Gastroesophageal sphincter (tissue), 4 donors: ENCODE measurements around the gene ITGB5. TPM values are rescaled to one million over a fixed set of nuclear protein-coding genes. Genes with fewer than 3 reads are reported as not detected.
"Not testable (repeated sequence)": the region's sequence is repeated elsewhere in the genome, so short reads cannot be mapped to it uniquely, and the experiment has no call there.

Experiments
- ATAC-seq: fragments of 150-250 bp; one replicate; pipeline ENCODE4 v1.9.1; 2016; ENCODE audit warnings: mild to moderate bottlenecking, moderate library complexity
- H3K27ac ChIP-seq, 4 donors: fragments of 200-600 bp; sonication (generic) in 3 of 4; 1 replicate in 3 of 4; 2 replicates in 1 of 4; pipeline ENCODE4 v1.5.1; 2016 to 2019
- H3K27me3 ChIP-seq: fragments of 200-600 bp; sonication (generic); one replicate; pipeline ENCODE4 v1.5.1; 2019
- H3K36me3 ChIP-seq, 2 donors: fragments of 200-600 bp; sonication (generic); one replicate each; pipeline ENCODE4 v1.5.1; 2019; ENCODE audit warnings: control low read depth in 1 of 2
- H3K4me1 ChIP-seq, 3 donors: fragments of 200-600 bp; sonication (generic); 1 replicate in 2 of 3; 2 replicates in 1 of 3; pipeline ENCODE4 v1.5.1; 2016 to 2019; ENCODE audit warnings: control low read depth in 2 of 3
- H3K4me3 ChIP-seq, 2 donors: fragments of 200-600 bp; sonication (generic); one replicate each; pipeline ENCODE4 v1.5.1; 2019; ENCODE audit warnings: mild to moderate bottlenecking in 1 of 2, moderate library complexity in 1 of 2
- H3K9me3 ChIP-seq, 3 donors: fragments of 200-600 bp; sonication (generic); one replicate each; pipeline ENCODE4 v1.5.1; 2017 to 2019; ENCODE audit warnings: control low read depth in 2 of 3
- CTCF ChIP-seq, 4 experiments: fragments of 200-600 bp in 2 of 4; fragments of 450-650 bp in 2 of 4; sonication (generic) in 1 of 4; IDR thresholded peaks; one replicate each; pipeline ENCODE4 v1.5.1; 2017 to 2019; ENCODE audit warnings: antibody characterized with exemption in 4 of 4, mild to moderate bottlenecking in 2 of 4, moderate library complexity in 2 of 4
- EP300 ChIP-seq: sonication (generic); formaldehyde crosslinking; IDR thresholded peaks from one replicate; pipeline ENCODE4 v1.6.1; 2017; ENCODE audit warnings: antibody characterized with exemption, mild to moderate bottlenecking
- POLR2A ChIP-seq, 2 donors: fragments of 450-650 bp; IDR thresholded peaks; one replicate each; pipeline ENCODE4 v1.6.1; 2017; ENCODE audit warnings: antibody characterized with exemption in 2 of 2, mild to moderate bottlenecking in 2 of 2, moderate library complexity in 1 of 2
- POLR2AphosphoS5 ChIP-seq: sonication (generic); formaldehyde crosslinking; IDR thresholded peaks from one replicate; pipeline ENCODE4 v1.6.1; 2017; ENCODE audit warnings: antibody characterized with exemption
- WGBS, 2 donors: methylation state at CpG; one replicate each; pipeline ENCODE4 v1.1.5; 2018; ENCODE audit warnings: low coverage in 1 of 2; 5-methylcytosine and 5-hydroxymethylcytosine counted together
- total RNA-seq, 4 donors: library from RNA; depleted of rRNA; stranded (reverse); fragments of >200 nt; gene quantifications; one replicate each; pipeline ENCODE4 v1.1.0, GENCODE V29; 2016

The ITGB5 gene
- total RNA-seq, 4 donors from 2014 or later, result 125 to 312 (median 151) TPM

GRCh38 chr3:124784686-124785382 lies 102.3 kb downstream of the ITGB5 start:
- H3K36me3 ChIP-seq, result no peaks in the 10 kb centered on the region
- no peak for ATAC-seq
- no peak for TF ChIP-seq POLR2A (IDR thresholded peaks at IDR 0.05)
- no peak for TF ChIP-seq EP300
- TF ChIP-seq CTCF (IDR thresholded peaks at IDR 0.05), result no peak
- no peak for TF ChIP-seq POLR2AphosphoS5
- peak overlapping the region in 2 of 4 donors; percentile 68 to 79 for H3K27ac ChIP-seq
- H3K9me3 ChIP-seq, result no peaks in the 10 kb centered on the region
- no peaks in the 10 kb centered on the region for H3K27me3 ChIP-seq
- no peak overlapping the region for H3K4me3 ChIP-seq
- 84 to 91% methylated on average over 9 to 13 of the region's 17 CpGs for WGBS, 2 donors
- H3K4me1 ChIP-seq, result peaks cover 19 to 67% (median 40%) of the 10 kb centered on the region in 3 donors

GRCh38 chr3:124783696-124784095 lies 103.5 kb downstream of the ITGB5 start:
- H3K36me3 ChIP-seq, result no peaks in the 10 kb centered on the region
- peak overlapping the region in 3 of 4 donors; percentile 14 to 79 (median 68) for H3K27ac ChIP-seq
- H3K27me3 ChIP-seq, result no peaks in the 10 kb centered on the region
- H3K4me3 ChIP-seq, result no peak overlapping the region
- WGBS, 2 donors, result 88 to 97% methylated on average over 3 to 4 of the region's 4 CpGs
- TF ChIP-seq POLR2A (IDR thresholded peaks at IDR 0.05) (no peak), CTCF (IDR thresholded peaks at IDR 0.05) (no peak), EP300 (no peak), POLR2AphosphoS5 (no peak)
- no peak for ATAC-seq
- peaks cover 21 to 79% (median 49%) of the 10 kb centered on the region in 3 donors for H3K4me1 ChIP-seq
- no peaks in the 10 kb centered on the region for H3K9me3 ChIP-seq

- H3K9me3 ChIP-seq, ATAC-seq, H3K27me3 ChIP-seq, H3K4me3 ChIP-seq, H3K36me3 ChIP-seq: not testable (repeated sequence)
- 84 to 90% methylated on average over 3 to 5 of the region's 6 CpGs for WGBS, 2 donors
- H3K27ac ChIP-seq, result peak overlapping the region in 3 of 4 donors; percentile 90 to 94 (median 93)
- H3K4me1 ChIP-seq, result peaks cover 21 to 80% (median 45%) of the 10 kb centered on the region in 3 donors
Measured at GRCh38 chr3:124782377-124782712, 104.8 kb downstream of the ITGB5 start.

GRCh38 chr3:124781476-124782376 lies 105.4 kb downstream of the ITGB5 start:
- no peak for ATAC-seq

More at GRCh38 chr3:124781476-124782376, 105.4 kb downstream of the ITGB5 start:
- H3K36me3 ChIP-seq, result peaks cover 0 to 6% of the 10 kb centered on the region in 2 donors
- WGBS, 2 donors, result 71 to 81% methylated on average over 2 to 7 of the region's 8 CpGs
- no peaks in the 10 kb centered on the region for H3K27me3 ChIP-seq
- H3K9me3 ChIP-seq, result no peaks in the 10 kb centered on the region
- TF ChIP-seq POLR2A (IDR thresholded peaks at IDR 0.05) (no peak), POLR2AphosphoS5 (no peak), EP300 (no peak), CTCF (IDR thresholded peaks at IDR 0.05) (no peak)
- H3K4me1 ChIP-seq, result peaks cover 15 to 74% (median 38%) of the 10 kb centered on the region in 3 donors
- H3K4me3 ChIP-seq, result no peak overlapping the region
- H3K27ac ChIP-seq, result peak overlapping the region; percentile 88 to 94 (median 92)
